GM19328 (cell line): ENCODE results near the gene SLC7A14.

Source experiments
- ATAC-seq: cut with Tn5 transposase; IDR thresholded peaks from one replicate; pipeline ENCODE4 v1.9.1; 2021; ENCODE audit warnings: mild to moderate bottlenecking, moderate library complexity; ENCODE audit not compliant: unreplicated experiment

SLC7A14 gene

DNA sequence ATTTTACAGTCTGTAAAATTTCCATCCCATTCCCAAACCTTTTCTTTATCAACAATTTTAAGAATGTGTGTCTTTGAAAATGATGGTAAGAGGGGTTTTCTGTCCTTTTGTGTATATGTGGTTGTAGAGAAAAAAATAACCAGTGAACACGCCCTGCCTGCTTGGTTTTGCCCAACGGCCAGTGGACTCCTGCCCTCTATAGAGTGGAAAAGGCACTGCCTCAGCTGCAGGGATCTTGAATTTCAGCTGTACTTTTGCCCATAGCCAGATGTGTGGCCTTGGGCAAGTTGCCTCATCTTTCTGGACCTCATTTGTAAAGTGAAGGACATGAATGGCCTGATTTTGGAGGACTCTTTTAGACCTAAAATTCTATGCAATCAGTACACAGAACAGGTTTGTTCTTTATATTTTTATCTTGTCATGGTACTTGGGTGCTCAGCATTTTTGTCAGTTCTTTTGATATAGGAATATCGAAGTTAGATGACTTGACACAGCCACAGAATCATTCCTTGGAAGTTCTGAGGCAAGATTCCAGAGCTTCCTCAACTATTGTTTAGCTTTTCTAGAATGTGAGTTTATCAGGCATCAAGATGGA lies 86.2 kb downstream of the SLC7A14 start:
- ATAC-seq = no peak

DNA sequence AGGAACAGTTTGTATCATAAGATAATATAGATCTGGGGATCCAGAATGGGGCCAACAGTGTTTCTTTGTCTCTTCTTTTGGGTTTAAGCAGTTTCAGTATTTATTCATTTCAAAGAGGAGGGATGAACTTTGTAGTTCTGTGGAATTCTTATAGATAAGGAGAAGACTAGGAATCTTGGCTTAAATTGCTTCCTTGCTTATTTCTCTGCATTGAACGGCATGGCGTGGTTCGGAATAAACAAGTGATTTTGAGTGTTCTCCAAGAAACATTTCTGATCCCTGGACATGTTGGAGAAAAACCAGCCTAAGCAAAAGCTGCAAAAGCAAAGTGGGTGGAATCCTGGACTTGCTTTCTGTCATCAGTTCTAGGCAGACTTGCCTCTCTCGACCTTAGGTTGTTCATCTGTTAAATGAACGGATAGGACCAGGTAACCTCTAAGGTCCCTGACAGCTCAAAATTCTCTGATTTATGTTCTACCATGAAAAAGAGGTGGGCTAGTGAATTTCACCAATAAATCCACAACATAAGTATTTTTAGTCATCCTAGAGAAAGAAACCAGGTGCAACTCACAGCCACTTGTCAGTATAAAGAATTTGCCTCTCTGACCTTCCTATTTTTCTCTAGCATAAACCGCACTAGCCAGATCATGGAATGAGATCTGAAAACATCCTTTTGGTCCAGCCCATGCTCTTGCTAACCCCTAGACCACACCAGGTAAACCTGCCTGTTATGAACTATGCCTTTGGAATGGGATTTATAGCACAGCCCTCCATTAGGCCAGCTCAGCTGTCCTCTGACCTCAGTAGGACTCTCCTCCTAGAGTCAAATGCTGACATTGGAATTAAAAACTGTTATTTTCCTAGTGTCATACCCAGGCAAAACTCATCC lies 88.4 kb downstream of the SLC7A14 start:
- no peak for ATAC-seq

DNA sequence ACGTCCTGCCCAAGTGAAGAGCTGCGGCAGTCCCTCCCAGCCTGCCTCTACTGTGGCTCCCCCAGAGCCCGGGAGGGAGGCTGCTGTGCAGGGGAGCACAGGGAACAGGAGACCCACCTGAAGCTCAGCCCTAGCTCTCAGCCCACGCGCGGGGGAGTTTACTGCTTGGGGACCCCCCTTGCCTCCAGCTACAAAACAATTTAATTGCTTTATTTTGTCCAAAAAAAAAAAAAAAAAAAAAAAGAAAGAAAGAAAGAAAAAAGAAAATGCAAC lies 89.1 kb downstream of the SLC7A14 start:
- ATAC-seq = no peak

DNA sequence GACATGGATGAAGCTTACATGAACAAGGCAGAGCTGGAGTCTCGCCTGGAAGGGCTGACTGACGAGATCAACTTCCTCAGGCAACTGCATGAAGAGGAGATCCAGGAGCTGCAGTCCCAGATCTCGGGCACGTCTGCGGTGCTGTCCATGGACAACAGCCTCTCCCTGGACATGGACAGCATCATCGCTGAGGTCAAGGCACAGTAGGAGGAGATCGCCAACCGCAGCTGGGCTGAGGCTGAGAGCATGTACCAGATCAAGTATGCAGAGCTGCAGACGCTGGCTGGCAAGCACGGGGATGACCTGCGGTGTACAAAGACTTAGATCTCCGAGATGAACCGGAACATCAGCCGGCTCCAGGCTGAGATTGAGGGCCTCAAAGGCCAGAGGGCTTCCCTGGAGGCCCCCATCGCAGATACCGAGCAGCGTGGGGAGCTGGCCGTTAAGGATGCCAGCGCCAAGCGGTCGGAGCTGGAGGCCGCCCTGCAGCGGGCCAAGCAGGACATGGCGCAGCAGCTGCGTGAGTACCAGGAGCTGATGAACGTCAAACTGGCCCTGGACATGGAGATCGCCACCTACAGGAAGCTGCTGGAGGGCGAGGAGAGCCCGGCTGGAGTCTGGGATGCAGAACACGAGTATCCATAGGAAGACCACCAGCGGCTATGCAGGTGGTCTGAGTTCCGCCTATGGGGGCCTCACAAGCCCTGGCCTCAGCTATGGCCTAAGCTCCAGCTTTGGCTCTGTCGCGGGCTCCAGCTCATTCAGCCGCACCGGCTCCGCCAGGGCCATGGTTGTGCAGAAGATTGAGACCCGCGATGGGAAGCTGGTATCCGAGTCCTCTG lies 89.6 kb downstream of the SLC7A14 start:
- ATAC-seq = no peak

DNA sequence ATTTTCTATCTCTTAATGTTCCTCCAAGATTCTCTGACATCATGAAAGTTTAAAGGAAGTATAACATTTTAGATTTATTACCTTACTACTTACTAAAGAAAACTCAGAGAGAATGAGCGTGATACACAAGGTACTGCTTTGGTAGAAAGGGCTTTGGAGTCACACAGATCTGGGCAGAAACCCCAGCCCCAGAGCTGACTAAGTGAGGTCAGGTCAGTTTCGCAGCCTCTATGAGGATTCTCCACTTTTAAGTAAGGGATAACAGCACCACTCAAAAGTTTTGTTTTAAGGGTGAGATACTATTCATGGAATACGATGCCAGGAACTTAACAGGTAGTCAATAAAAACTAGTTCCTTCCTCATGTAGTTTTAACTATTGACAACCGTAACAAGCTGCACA lies 91.1 kb downstream of the SLC7A14 start:
- ATAC-seq = no peak

DNA sequence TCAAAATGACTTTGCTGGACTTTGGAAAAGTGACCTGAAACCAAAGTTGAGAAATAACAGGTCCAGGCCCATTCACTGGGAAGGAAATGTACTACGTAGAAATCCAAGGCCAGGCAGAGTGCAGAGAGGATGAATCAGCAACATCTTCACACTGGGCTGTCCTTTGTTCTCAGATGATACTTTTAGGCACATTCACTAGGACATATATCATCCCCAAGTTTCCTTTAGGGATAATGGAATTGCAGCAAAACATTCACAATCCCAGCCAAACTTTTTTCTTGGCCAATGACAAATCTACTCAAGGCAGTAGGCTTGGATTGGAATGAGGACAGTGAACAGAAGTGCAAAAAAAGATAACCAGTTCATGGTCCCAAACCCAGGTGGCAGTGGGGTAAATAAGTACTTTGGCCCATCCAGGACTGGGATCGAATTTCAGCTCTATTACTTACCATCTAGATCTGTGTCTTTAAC lies 92.1 kb downstream of the SLC7A14 start:
- ATAC-seq = no peak

DNA sequence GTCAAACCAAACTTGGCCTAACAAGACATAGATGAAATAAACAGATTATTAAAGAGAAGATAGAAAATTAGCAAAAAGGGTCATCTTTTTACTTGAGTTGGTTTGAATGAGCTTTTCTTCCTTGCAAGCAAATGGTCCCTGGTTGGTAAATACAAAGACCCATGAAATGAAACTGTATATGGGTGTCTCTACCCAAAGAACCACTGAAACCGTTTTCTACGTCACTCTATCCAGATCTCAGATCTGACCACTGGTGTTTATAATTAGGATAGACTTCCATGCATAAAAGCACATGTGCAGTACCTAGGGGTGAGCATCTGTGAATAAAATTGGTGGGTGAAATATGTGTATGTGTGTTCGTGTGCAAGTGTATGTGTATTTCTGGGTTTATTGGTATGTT lies 94.0 kb downstream of the SLC7A14 start:
- no peak for ATAC-seq

DNA sequence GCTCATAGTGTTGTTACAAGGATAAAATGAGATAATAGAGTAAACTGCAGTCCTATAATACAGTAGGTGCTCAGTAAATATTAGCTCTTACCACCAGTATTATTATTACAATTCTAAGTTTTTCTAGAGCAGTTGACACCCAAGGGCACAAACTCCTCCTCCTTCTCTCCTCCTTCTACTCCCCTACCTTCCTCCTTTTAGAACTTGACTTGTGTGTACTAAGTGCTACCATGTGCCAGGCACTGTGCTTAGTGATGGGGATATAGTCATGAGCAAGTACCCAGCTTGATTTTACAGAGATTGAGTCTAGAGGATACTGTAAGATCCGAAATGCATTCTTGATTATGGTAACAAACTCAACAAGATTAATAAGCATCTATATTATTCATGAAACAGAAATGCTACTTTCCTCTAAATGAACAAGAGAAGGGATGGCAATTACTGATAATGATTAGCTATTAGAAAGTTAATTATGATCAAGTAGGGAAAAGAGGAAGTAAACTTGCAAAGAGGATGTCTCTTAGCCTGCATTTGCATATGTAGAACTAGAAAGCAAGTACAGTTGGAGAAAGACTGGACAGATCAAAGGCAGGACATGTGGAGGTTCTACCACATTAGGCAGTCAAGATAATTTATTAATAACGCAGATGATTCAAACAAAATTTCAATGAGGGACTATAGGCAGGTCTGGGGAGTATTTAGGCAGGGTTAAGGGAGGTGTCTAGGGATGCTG lies 94.9 kb downstream of the SLC7A14 start:
- no peak for ATAC-seq

DNA sequence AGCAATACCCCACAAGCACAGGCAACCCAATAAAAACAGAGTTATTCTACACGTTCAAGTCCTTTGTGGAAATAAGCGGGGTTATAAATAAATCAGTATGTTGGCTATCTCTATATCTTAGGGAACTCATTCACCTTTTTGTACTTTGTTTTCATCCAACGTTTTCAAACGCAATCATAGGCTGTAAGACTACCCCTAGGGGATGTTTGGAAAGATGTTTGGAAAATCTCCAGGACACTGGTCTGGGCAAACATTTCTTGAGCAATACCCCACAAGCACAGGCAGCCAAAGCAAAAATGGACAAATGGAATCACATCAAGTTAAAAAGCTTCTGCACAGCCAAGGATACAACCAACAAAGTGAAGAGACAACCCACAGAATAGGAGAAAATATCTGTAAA lies 97.1 kb downstream of the SLC7A14 start:
- ATAC-seq = no peak

DNA sequence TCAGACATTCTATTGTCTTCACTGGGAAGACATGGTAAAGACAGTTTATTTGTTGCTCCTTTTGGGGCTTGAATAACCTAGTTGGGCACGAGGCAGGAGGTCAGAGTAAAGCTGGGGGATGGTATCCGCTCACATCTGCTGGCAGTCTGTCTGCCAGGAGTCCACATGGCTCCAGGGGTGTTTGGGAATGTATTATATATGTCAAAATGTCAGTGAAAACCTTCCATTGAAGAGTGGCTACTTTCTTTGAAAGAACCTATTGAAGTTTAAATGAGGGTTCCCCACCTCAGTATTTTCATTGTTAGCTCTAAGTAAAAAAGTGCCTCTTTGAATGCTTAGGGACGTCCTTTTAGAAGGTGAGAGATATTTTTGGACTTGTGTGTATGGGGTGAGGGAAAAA lies 98.8 kb downstream of the SLC7A14 start:
- no peak for ATAC-seq

DNA sequence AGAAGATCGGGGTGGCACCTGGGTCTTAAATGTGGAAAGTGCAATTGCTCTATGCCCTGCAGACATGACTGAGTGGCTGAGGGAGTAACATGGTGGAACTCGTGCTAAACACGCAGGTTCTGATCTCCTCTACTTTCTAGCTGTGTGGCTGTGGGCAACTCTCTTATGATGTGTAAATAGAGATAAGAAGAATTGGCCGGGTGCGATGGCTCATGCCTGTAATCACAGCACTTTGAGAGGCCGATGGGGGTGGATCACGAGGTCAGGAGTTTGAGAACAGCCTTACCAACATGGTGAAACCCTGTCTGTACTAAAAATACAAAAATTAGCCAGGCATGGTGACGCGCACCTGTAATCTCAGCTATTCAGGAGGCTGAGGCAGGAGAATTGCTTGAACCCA lies 99.5 kb downstream of the SLC7A14 start:
- no peak for ATAC-seq

DNA sequence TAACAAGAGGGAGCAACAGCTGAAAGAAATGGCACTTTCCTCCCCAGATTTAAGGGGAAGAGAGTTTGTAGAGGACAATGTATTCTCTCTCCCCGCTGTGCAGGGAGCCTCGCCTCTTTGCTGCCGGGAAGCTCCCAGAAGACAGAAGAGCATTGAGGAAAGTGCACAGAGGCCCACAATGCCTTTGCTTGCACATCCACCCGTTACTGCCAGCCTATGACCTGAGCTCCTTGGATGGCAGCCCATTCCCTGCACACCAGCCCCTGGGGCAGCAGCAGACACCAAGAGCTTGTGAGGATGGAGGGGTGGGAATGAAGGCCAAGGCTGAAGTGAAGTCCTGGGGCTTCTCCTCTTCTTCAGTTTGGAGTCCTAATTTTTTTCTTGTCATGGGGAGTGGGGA lies 100.2 kb downstream of the SLC7A14 start:
- ATAC-seq = no peak

DNA sequence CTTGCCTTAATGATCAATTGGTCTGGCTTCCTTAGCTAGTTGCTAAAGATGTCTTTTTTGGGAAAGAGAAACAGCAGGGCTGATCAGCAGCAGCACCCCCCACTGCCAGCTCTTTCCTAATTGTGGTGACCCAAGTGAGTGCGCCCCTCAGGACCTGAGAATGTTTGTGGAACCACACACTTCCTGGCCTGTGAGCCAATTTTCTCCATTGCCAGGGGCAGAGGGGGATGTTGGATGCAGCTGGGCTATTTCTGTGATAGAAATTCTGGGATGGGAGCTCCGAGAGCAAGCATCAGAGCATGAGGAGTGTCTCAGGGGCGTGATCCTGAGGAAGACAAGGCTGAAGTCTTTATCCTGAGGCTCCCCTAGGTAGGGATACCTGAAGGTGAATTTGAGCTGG lies 100.6 kb downstream of the SLC7A14 start:
- no peak for ATAC-seq

DNA sequence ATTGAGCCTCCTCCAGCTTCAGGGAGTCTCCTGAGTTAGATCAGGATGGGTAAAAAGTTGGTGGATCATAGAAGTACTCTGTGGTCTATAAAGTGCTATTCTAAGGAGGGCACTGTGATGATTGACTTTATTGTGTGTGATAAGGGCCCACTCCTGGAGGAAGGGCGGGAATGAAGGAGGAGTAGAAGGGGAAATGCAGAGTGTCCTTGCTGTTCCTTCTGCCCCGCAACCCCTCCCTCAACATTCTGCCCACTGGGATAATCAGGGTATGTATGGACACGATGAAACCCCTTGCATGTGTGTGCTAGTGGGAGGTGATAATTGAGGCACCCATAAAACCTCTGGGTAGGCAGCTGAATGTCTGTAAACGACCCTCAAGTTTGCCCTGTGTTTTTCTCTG lies 101.0 kb downstream of the SLC7A14 start:
- ATAC-seq = no peak

DNA sequence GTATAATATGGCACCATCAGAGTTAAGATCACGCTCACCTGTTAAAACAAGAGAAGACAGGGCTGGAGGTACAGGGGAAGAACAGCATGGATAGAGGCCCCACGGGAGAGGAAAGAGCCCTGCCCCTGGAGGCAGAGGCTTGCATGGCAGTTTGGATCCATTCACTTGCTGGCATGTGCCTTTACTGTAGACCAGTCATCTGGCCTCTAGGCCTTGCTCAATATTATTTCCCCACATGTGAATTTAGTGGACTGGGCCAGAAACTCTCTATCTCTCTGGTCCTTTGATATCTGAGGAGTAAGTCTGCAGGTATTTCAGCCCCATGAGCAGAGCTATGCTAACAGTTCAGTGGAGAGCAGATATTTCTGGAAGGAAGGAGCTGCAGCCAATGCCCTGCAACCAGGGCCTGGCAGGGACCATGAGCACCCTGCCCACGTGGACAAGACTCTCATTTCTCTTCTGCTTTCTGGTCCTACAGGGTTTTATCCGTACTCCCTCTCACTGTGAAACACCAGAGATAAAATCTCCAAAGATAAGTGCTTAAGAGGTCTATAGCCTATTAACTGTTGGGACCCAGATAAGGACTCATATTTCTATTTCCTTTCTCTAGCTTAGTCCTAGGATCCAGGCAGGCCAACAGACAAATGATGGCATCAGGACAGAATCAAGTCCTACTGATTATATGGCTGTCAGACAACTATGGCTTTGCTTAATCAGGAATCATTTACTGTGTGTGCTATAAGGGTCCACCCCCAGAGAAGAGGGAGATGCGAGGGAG lies 102.2 kb downstream of the SLC7A14 start:
- ATAC-seq = no peak

DNA sequence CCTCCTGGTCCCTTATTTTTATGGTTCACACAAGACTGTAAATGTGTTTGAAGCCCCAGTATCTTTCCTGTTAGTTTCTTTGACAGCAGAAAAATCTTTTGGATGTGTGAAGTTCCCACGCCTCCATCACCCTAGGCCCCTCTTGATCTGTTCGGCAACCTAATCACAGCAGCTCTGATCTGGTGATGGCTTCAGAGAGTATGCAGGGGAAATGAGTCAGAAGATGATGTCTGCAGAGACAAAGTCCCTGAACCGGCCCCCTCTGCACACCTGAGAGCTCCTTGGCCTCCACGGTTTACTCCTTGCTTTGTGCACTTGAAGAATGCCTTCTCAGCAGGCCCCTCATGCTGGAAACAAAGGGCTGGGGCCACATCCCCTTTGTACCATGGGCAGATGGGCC lies 103.7 kb downstream of the SLC7A14 start:
- no peak for ATAC-seq

DNA sequence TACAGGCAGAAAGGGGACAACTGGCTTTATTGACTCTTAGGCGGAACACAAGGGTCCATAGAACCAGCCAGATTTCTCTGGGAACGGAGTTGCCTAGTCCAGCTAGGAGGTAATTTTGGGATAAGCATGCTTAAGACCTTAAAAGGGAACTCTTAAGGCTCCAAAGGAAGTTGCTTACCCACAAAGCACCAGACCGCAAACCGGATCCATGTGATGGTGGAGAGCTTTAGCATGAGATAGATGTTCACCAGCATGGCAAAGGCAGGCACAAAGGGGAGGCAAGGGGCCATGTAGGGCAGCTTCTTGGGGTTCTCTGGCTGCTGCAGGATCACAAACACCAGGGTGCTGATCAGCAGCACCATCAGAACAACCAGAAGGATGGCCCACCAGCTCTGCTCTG lies 105.8 kb downstream of the SLC7A14 start:
- no peak for ATAC-seq

DNA sequence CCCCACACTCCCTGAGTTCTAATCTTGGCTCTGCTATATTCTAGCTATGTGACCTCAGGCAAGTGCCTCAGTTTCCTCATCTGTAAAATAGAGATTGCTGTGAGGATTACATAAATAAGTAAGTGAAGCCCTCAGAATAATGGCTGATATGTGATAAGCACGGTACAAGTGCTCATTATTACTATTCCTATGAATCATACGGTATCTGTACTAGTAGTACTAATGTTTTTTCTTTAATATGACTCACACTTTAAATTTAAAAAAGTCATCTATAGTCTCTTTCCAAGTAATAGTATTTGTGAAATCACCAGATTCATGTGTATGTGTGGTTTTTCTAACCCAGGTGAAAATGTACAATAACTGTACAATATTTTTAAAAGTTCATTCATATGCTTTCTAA lies 108.5 kb downstream of the SLC7A14 start:
- ATAC-seq = no peak

DNA sequence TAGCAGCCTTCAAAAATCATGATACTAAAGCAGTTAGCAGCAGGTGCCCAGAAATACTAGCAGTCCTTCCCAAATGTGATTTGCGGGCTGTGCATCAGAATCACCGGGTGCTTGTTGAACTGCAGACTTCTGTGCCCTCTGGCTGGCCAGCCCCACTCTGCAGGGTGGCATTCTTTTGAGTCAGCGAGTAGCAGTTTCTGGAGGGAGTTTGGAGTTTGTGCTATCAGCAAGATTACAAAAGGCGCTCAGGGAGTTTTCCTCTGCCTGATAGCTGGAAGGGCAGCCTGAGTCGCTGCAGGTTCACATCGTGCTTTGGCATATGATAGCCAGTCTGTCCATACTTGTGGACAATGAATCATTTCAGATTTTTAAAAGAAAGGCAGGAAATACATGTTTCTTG lies 109.6 kb downstream of the SLC7A14 start:
- no peak for ATAC-seq

DNA sequence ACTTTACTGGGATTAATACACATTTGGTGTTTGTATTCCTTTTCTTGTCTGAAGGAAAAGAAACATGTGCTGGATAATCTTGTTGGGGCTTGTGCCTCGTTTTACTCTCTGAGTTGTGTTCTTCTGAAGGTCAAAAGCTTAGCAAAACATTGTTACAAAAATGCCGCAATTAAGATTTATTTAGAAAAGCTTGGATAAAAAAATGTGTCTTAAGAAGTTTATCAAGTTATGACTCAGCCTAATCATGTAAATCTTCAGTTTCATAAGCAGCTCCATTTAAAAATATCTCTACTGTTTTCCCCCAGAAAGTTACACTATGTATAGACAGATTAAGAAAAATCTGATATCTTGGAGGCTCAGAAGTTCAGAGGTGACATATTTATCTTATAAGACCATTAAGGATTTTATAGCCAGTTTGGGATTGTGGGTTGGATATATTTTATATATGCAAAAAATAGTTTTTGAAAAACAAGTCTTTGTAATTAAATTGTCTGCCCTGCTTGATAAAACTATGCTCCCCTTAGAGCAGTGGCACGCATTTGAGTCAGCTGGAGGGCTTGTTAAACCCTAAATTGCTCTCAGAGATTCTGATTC lies 110.7 kb downstream of the SLC7A14 start:
- no peak for ATAC-seq
